Tongue (tissue), 2 donors: ENCODE measurements around the gene CCDC117. TPM values are rescaled to one million over a fixed set of nuclear protein-coding genes. Genes with fewer than 3 reads are reported as not detected.
"Not testable (repeated sequence)": the region's sequence is repeated elsewhere in the genome, so short reads cannot be mapped to it uniquely, and the experiment has no call there.

Experiments used
- DNase-seq: peaks from one replicate; pipeline ENCODE4 v3.0.0-alpha.2; 2015
- total RNA-seq: library from RNA; depleted of rRNA; stranded (reverse); fragments of >200 nt; gene quantifications from one replicate; pipeline ENCODE4 v1.2.3, GENCODE V29; 2014

Gene CCDC117, protein sequence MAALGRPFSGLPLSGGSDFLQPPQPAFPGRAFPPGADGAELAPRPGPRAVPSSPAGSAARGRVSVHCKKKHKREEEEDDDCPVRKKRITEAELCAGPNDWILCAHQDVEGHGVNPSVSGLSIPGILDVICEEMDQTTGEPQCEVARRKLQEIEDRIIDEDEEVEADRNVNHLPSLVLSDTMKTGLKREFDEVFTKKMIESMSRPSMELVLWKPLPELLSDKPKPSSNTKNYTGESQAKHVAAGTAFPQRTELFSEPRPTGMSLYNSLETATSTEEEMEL
- 29.3 TPM for total RNA-seq

DNA sequence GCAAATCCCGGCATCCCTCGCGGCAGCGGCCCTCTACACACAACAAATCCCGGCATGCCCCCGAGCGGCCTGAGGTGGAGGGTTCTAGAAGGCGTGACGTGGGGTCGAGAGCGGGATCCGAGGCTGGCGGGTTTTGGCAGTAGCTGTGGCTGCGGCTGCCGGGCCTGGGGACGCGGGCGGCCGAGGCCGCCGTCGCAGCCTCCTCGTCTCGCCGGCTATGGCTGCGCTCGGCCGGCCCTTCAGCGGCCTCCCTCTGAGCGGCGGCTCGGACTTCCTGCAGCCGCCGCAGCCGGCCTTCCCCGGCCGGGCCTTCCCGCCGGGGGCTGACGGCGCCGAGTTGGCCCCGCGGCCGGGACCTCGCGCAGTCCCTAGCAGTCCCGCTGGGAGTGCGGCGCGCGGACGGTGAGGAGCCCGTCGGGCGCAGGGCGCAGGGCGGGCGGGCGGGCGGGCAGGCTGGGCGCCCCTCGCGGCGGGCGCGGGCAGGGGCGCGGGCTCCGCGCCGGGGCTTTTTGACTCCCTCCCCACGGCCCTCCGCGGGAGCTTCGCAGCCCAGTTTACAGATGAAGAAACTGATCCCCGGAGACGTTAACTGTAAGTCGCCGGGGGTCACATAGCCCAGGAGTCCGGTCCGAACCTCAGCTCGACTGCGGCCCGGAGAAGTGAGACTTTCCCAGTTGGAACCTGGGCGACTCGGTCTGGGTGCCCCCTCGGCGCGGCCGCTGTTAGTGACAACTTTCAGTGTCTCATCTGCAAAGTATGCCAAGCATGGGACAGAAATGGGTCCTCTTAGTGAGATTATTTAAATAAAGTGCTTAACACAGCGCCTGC, at the start of gene CCDC117:
Gene CCDC117, plus strand, starts transcription at position 63 of the 828 bp plus-strand sequence. Its CDS starts 155 bp downstream, at position 218.
- DNase-seq: peak; percentile 98

DNA sequence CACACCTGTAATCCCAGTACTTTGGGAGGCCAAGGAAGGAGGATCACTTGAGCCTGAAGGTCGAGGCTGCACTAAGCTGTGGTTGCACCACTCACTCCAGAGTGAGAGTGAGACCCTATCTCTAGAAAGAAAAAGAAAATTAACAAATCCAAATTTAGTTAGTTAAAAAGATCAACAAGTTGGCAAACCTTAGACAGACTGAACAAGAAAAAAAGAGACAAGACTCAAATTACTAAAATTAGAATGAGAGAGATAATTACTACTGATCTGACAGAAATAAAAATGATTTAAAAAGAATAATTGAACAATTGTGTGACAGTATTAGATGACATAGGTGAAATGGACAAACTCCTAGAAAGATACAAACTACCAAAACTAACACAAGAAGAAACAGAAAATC, 44.5 kb upstream of the CCDC117 start:
- no peak for DNase-seq

- DNase-seq: no peak
These were observed 43.7 kb upstream of the CCDC117 start for GRCh38 chr22:28728621-28729313.

GRCh38 chr22:28730179-28730578, 42.3 kb upstream of the CCDC117 start:
- no peak for DNase-seq

DNA sequence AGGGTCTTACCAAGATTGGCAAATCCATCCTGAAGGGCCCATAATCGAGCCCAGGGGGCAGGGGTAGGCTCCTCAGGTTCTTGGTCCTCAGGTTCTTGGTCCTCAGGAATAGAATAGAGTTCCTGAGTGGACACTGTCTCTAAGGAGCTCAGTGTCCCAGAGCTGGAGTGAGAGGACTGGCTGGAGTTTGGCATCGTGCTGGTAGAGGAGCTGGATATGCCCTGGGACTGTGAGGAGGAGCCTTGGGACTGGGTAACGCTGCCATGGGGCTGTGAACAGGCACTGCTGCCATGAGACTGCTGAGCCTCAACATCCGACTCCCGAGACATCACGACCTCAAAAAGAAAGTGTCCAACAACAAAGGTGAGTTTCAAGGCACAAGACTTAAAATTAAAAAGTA, 38.1 kb upstream of the CCDC117 start:
- DNase-seq: no peak

DNA sequence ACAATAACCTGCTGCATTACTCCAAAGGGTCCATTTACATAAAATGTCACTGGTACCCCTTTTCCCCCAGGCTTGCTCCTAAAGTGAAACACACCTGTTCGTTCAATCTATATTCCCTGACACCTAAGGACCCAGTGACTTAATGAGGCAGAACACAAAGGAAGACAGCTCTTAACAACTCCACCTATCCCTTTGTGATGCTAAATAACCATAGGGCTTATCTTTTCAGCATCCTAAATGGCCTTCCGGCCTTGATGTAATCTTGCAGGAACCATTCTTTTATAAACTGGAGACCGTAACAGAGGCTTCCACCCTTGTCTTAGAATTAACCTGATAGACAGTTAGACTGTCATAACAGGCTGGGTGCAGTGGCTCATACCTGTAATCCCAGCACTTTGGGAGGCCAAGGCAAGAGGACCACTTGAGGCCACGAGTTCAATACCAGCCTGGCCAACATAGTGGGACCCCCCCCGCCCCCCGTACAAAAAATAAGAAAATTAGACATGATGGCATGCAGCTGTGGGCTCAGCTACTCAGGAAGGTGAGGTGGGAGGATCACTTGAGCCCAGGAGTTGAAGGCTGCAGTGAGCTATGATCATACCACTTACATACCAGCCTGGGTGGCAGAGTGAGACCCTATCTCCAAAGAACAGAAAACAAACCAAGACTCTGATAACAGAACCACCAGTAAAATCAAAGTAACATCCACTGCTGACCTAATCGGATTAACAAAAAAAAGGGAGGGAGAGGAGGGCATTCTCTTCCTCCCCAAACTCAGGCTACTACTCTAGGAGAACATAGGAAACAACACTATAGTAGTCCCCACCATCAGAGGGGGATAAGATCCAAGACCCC, 36.0 kb upstream of the CCDC117 start:
- no peak for DNase-seq

DNA sequence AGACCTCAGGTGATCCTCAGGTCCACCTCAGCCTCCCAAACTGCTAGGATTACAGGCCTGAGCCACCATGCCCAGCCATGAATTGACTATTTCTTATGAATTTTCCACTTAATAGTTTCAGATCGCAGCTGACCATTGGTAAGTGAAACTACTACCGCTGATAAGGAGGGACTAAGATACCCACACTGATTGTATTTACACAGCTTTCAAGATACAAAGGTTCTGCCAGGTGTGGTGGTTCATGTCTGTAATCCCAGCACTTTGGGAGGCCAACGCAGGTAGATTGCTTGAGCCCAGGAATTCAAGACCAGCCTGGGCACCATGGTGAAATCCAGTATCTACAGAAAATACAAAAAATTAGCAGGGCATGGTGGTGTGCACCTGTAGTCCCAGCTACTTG, 34.8 kb upstream of the CCDC117 start:
- DNase-seq: no peak

- DNase-seq: not testable (repeated sequence)
These were observed 33.6 kb upstream of the CCDC117 start for GRCh38 chr22:28738876-28739275.

DNA sequence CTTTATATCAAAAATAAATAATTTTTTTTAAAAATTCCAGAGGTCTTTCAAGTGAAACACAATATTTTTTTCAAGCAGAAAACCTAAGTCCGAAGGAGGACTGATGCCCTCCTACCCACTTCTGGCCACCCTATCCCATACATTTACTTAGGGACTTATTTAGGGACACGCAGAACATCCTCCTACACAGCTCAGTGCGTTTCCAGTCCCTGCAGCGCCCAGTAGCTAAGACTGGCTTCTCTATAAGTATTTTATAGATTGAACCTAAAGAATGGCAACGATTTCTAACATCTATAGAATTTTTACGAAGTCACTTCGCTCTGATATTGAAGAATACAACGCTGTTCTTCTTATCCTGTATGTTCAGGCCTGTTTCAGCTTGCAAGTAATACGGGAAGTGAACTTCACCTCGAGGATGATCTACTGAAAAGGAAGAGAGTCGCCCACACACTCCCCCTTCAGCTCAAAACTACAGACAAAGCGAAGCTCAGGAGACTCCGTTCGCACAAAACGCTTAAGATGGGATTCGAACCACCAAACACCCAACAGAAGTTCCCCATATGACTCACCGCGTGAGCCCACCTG, 31.2 kb upstream of the CCDC117 start:
- DNase-seq: no peak

DNA sequence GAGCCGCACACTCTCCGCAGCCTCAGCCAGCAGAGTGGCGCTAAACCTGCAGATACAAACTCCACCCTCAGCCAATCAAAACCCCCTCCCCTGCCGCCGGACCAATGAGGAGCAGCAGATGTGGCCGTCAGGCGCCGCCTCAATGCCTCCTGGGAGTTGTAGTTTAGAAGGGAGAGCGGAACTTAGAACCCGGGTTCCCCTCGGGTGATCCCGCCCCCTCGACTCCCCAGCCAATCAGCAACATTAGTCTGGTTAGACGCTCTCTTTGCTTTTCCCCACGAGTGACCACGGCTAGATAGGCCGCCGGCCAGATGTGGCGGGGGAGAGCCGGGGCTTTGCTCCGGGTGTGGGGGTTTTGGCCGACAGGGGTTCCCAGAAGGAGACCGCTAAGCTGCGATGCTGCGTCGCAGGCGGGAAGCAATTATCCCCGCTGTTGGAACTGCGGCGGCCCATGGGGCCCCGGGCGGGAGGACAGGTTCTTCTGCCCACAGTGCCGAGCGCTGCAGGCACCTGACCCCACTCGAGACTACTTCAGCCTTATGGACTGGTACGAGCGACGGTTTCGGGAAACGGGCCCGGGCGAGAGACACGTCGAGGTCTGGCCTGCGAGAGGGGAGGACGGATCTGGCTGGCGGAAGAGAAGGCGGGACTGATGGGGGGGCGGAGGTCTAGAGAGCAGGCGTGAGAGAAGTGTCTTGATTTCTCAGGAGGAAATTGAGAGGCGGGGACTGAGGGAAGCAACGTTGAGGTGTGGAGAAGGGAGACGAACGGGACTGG, 30.5 kb upstream of the CCDC117 start, which contains the start of the genes CHEK2 and HSCB:
Gene CHEK2, minus strand, starts transcription at position 36 of the 777 bp plus-strand sequence. CDS start 7,099 bp downstream, outside the sequence.
Gene HSCB, plus strand, starts transcription at position 255 of the 777 bp plus-strand sequence. Its CDS starts 57 bp downstream, at position 312.
- DNase-seq: peak; percentile 100

- no peak for DNase-seq
These were observed 29.9 kb upstream of the CCDC117 start for GRCh38 chr22:28742562-28742962.

DNA sequence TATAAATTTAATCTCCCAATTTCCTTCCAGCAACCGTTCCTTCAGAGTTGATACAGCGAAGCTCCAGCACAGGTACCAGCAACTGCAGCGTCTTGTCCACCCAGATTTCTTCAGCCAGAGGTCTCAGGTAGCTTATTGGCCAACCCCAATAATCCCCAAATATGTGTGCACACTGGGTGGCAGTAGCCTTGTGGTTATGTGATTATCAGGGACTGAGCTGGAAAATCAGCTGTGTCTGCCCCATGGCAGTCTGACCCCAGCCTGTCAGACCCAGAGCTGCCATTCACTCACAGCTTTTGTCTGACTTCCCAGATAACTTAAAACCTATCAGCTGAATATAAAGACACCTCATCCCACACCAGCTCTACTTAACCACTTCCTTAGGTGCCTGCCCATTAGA, 28.6 kb upstream of the CCDC117 start:
- no peak for DNase-seq

GRCh38 chr22:28750471-28750881, 22.0 kb upstream of the CCDC117 start:
- DNase-seq: peak; percentile 72

GRCh38 chr22:28754512-28754911, 18.0 kb upstream of the CCDC117 start:
- DNase-seq: not testable (repeated sequence)

- DNase-seq: peak; percentile 18
These were observed 12.5 kb upstream of the CCDC117 start for GRCh38 chr22:28759861-28760560.

GRCh38 chr22:28761449-28761755, 11.1 kb upstream of the CCDC117 start:
- no peak for DNase-seq

GRCh38 chr22:28762000-28762399, 10.5 kb upstream of the CCDC117 start:
- not testable (repeated sequence) for DNase-seq

- DNase-seq: no peak
These were observed 5.9 kb upstream of the CCDC117 start for GRCh38 chr22:28766628-28767027.

- no peak for DNase-seq
These were observed 3.6 kb upstream of the CCDC117 start for GRCh38 chr22:28768701-28769393.
